Activated naive CD4-positive, alpha-beta T cell treated with anti-CD3 and anti-CD28 coated beads, Interleukin-2, amount 50 U/mL, for 72 hours (primary cell): ENCODE results near the gene LAMA5. TPM values are rescaled to one million over a fixed set of nuclear protein-coding genes. Genes with fewer than 3 reads are reported as not detected.

Experiments used
- ATAC-seq, 2 donors: fragments of 150-1000 bp; cut with Tn5 transposase; 2 replicates each; pipeline ENCODE4 v1.10.0; 2021; ENCODE audit warnings: mild to moderate bottlenecking in 2 of 2, moderate library complexity in 2 of 2
- DNase-seq, 2 donors: peaks; one replicate each; pipeline ENCODE4 v3.0.0; 2021 to 2022; ENCODE audit warnings: low spot score in 2 of 2
- H3K27ac Mint-ChIP-seq, 2 donors: one replicate each; pipeline ENCODE4 v1.8.0; 2022; ENCODE audit warnings: mild to moderate bottlenecking in 2 of 2, mixed read lengths in 2 of 2
- H3K36me3 Mint-ChIP-seq, 2 donors: one replicate each; pipeline ENCODE4 v1.8.0; 2022; ENCODE audit warnings: mixed read lengths in 2 of 2
- H3K9me3 Mint-ChIP-seq, 2 donors: one replicate each; pipeline ENCODE4 v1.8.0; 2022; ENCODE audit warnings: mixed read lengths in 2 of 2
- total RNA-seq, 2 donors: library from RNA; stranded (reverse); gene quantifications; one replicate each; pipeline ENCODE4 v1.2.3, GENCODE V29; 2022

Gene LAMA5
- total RNA-seq, 2 donors from 2014 or later, result 0.36 to 0.95 TPM

DNA sequence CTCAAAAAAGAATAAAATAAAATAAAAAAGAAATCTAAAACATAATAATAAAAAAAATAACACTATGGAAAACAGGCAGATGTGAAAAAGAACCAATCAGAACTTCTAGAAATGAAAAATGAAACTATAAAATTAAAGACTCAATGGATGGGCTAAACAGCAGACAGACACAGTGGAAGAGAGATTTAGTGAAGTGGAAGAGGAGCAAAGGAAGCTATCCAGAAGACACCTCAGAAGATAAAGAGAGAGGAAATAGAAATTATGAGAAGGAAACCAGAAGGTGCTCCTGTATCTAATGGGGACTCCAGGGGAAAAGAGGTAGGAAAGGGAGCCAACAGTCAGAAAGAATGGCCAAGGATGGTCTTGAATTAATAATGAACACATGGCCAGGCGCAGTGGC, 18.5 kb downstream of the LAMA5 start:
- no peak for ATAC-seq
- Mint-ChIP-seq H3K36me3 (peaks cover 5 to 6% of the 10 kb centered on the region in 2 donors), H3K9me3 (peaks cover 8 to 9% of the 10 kb centered on the region in 2 donors), H3K27ac (peak overlapping the region in 1 of 2 donors; percentile 35)
- no peak for DNase-seq

DNA sequence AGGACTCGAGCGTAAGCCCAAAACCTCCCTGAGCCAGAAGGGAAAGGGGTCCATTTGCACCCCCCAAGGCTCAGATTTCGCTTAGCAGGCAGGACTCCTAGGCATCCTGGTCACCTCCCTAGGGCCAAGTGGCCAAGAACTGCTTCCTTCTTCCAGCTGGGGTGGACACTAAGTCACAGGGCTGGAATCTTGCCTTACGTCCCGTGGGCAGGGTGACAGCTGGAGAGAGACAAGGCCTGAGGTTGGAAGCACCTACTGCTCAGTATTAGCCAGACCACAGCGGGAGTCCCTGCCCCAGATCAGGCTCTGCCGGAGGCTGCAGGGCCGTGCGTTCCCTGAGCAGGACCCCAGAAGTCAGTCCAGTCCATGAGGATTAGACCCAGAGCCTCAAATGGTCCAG, 19.7 kb downstream of the LAMA5 start:
- Mint-ChIP-seq H3K9me3 (peaks cover 8 to 9% of the 10 kb centered on the region in 2 donors), H3K36me3 (peaks cover 5 to 6% of the 10 kb centered on the region in 2 donors), H3K27ac (no peak overlapping the region)
- DNase-seq (no peak), ATAC-seq (no peak)

DNA sequence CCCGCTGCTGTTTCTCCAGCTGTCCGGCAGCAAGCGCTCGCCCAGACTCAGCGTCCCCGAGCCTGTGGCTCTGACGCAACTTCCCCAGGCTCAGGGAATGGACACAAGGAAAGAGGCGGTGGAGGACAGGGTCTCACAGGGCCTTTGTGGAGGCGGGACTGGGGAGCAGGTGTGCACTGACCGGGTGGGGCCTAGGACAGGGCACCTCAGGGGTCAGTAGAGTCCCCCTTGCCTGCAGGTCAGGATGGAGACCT, 20.0 kb downstream of the LAMA5 start:
- H3K27ac Mint-ChIP-seq, result no peak overlapping the region
- H3K36me3 Mint-ChIP-seq, result peaks cover 5 to 6% of the 10 kb centered on the region in 2 donors
- ATAC-seq (no peak), DNase-seq (no peak)
- peaks cover 8 to 9% of the 10 kb centered on the region in 2 donors for H3K9me3 Mint-ChIP-seq

DNA sequence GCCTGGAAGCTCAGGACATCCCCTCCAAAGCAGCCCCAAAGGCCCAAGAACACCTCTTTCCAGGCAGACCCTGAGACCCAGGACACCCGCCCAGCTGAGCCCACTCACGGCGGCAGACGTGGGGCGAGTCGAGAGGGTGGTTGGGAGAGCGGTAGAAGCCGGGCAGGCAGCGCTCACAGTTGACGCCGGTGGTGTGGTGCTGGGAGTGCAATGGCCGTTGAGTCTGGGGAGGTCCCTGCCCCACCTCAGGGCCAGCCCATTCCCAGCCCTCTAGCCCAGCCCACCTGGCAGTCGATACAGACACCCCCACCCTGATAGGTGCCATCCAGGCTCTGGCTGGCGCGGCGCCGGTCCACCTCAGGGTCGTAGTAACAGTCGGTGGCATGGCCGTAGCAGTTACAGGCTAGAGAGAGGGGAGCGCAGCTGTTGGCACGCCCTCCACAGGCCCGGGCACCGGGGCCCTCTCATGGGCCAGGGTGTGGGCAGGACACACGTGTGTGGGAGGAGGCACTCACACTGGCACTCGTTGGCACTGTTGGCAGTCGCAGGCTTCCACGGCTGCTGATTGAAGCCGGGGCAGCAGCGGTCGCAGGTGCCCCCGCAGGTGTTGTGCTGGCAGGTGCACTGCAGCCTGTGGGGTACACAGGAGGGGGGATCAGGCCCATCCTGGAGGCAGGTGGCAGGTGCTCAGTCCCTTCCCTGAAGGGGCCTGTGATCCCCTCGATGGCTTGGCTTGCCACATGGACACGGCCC, 20.5 kb downstream of the LAMA5 start:
- ATAC-seq (no peak), DNase-seq (no peak)
- Mint-ChIP-seq H3K27ac (no peak overlapping the region), H3K36me3 (peaks cover 5 to 6% of the 10 kb centered on the region in 2 donors), H3K9me3 (peaks cover 8 to 9% of the 10 kb centered on the region in 2 donors)

DNA sequence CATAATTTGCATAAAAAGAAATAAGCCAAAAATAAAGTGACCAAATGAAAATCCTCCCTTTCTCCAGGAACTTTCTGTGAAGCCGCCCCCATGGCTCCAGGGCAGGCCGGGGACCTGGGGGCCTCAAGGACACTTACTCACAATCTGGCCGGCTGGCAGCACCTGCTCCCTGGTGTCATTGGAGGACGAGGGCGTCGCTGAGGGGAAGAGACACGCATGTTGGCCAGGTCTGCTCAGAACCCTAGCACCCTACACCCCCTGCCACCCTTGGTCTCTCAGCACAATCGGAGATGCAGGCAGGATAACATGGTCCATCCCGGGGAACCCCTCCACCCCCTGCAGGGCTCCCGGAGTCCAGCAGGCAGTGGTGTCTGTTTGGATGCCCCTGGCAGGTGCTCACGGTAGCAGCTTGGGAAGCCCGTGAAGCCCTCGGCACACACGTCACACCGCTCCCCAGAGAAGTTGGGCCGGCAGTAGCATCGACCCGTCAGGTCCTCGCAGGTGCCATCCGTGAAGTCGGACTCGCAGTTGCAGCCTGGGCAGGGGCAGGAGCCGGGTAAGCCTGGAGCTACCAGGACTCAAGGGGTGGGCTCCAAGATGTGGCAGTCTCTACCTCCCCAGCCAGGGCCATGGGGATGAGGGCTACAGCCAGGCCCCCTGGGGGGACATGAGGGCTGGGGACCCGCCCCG, 21.3 kb downstream of the LAMA5 start:
- DNase-seq (no peak), ATAC-seq (no peak)
- Mint-ChIP-seq H3K27ac (no peak overlapping the region), H3K36me3 (peaks cover 5 to 6% of the 10 kb centered on the region in 2 donors), H3K9me3 (peaks cover 8 to 9% of the 10 kb centered on the region in 2 donors)

DNA sequence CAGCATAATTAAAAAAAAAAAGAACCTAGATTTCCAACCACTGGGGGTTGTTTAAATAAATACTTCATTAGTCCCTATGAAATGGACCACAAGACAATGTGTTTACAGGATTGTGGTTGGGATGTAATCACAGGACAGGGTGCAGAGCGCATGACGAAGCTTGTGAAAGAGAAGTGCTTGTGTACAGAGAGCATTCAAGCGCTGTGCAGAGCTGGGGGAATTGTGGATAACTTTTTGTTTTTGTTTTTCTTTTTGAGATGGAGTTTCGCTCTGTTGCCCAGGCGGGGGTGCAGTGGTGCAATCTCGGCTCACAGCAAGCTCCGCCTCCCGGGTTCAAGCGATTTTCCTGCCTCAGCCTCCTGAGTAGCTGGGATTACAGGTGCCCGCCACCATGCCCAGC, 22.3 kb downstream of the LAMA5 start:
- peaks cover 5 to 6% of the 10 kb centered on the region in 2 donors for H3K36me3 Mint-ChIP-seq
- no peak overlapping the region for H3K27ac Mint-ChIP-seq
- no peak for ATAC-seq
- no peak for DNase-seq
- peaks cover 8 to 9% of the 10 kb centered on the region in 2 donors for H3K9me3 Mint-ChIP-seq

DNA sequence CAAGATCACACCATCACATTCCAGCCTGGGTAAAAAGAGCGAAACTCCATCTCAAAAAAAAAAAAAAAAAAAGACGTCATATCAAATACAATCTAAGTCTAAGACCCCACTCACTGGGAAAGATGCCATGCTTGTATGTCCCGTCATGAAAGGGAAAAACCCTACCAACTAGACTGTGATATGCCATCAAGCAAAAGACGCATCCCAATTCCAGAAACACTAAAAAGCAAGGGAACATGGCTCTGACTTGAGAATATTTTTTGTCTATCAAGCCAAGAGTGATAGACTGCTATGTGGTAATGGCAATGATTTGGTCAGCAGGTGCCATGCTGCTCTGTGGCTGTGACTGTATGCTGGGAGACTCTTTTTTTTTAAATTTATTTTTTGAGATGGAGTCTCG, 23.0 kb downstream of the LAMA5 start:
- Mint-ChIP-seq H3K27ac (no peak overlapping the region), H3K36me3 (peaks cover 5 to 6% of the 10 kb centered on the region in 2 donors), H3K9me3 (peaks cover 4 to 5% of the 10 kb centered on the region in 2 donors)
- DNase-seq, result no peak
- ATAC-seq, result no peak

DNA sequence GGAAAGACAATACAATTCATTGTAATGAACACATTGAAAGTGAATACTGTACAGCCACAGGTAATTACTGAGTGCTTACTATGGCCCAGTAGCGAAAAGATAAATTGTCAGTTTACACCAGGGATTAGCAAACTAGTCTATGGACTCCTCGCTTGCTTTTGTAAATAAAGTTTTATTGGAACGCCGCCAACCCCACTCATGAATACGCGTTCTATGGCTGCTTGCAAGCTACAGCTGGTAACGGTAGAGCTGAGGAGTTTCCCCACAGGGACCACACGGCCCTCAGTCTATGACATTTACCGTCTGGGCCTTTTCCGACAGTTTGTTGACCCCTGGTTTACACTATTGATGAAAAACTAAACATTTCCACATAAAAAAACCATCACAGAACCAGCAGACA, 24.2 kb downstream of the LAMA5 start:
- no peak for DNase-seq
- Mint-ChIP-seq H3K27ac (no peak overlapping the region), H3K9me3 (no peaks in the 10 kb centered on the region), H3K36me3 (no peaks in the 10 kb centered on the region)
- no peak for ATAC-seq

DNA sequence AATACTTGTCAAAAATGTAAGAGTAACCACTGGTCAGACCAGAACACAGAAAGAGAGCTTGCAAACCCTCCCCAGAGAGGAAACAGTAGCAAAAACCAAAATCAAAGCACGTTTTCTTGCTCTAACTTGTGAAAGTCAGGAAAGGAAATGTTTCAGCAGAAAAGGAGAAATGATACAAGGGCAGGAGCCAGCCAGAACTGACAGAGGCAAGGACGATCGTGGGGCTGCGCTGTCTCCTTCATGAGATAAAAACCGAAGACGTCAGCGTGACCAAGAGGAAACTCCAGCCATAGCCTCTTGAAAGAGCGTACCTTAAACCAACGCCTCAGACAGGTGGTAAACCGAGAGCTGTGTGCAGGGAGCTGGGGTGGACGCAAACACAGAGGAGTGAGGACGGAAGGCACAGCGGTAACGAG, 27.5 kb downstream of the LAMA5 start:
- no peak for DNase-seq
- no peaks in the 10 kb centered on the region for H3K36me3 Mint-ChIP-seq
- H3K9me3 Mint-ChIP-seq, result no peaks in the 10 kb centered on the region
- ATAC-seq, result no peak
- H3K27ac Mint-ChIP-seq, result no peak overlapping the region

DNA sequence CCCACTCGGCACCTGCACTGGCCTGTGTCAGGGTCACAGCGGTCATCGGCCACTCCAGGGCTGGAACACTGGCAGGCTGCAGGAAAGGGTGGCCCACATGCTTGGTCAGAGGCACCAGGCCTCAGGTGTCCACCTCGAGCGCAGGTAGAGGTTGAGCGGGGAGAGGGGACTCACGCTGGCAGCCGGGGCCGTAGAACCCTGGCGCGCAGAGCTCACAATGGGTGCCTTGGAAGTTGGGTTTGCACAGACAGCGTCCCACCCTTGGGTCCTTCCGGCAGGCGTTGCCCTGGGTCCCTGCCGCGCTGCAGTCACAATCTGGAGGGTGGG, 28.9 kb downstream of the LAMA5 start:
- ATAC-seq, result no peak
- H3K9me3 Mint-ChIP-seq, result no peaks in the 10 kb centered on the region

DNA sequence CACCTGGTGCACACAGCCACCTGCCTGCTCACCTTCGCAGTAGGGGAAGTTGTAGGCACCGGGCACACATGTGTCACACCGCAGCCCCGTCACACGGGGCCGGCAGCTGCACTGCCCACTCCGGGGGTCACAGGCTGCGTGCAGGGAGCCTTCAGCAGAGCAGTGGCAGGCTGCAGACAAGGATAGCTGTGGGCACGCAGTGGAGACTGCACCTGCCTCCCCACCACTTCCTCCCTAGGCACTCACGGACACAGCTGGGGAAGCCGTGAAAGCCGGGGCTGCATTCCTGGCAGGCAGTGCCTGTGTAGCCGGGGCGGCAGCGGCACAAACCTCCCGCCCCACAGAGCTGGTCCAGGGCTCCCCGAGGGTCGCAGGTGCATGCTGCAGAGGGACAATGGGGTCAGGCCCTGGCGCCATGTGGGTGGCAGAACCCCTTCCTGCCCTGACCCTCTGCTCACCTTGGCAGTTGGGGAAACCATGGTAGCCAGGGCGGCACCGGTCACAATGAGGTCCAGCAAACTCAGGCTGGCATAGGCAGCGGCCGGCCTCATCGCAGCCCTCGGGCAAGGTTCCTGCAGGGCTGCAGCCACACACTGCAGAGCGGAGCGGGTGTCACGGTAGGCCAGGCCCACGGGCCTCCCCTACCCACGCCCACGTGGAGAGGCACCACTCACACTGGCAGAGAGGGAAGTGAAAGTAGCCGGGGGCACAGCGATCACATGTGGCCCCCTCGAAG, 29.4 kb downstream of the LAMA5 start:
- H3K27ac Mint-ChIP-seq, result no peak overlapping the region
- ATAC-seq (no peak), DNase-seq (no peak)
- H3K9me3 Mint-ChIP-seq, result no peaks in the 10 kb centered on the region
- H3K36me3 Mint-ChIP-seq, result no peaks in the 10 kb centered on the region

More for the DNA sequence above, 28.9 kb downstream of the LAMA5 start:
- no peak overlapping the region for H3K27ac Mint-ChIP-seq
- DNase-seq, result no peak
- no peaks in the 10 kb centered on the region for H3K36me3 Mint-ChIP-seq

DNA sequence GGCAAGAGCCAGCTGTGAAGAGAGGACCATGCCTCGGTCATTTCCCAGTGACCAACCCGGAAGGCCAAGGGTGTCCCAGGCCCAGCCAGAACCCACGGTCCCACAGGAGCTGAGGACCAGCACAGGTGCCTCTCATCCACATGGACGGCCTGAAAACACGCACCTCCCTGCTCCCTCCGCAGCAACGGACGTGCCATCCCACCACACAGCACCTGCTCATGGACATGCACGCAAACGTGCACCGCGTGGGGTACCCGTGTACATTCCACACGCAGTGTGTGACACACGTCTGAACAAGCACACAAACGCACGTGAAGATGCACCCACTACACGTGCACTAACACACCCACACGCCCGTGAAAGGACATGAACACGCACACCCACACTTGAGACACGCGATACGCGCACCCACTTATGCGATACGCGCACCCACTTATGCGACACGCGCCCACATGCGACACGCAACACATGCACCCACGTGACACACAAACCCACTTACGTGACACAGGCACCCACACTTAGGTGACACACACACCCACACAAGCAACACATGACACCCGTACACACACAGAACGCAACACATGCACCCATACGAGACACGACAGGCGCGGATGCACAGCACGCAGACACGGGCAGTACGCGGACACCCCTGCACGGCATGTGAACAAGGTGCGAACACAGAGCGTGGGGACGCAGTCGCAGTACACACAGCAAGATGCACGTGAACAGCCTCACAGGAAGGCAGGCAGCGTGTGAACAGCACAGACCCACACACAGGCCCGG, 30.1 kb downstream of the LAMA5 start:
- Mint-ChIP-seq H3K9me3 (no peaks in the 10 kb centered on the region), H3K27ac (no peak overlapping the region), H3K36me3 (no peaks in the 10 kb centered on the region)
- ATAC-seq (no peak), DNase-seq (no peak)

DNA sequence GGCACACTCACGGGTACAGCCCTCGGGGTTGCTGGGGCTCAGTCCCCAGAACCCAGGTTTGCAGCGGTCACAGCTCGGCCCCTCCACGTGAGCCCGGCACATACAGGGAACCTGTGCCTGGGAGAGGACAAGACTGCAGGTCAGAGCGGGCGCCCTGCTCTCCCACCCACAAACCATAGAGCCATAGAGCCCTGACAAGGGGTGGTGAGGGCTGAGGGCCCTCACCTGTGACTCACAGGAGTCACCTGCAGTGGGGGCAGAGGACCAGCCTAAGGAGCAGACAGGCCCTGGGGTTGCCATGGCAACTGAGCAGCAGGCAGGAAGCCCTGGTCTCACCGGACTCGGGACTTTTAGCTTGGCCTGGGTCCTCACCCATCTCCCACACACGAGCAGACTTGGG, 30.8 kb downstream of the LAMA5 start:
- ATAC-seq (no peak), DNase-seq (no peak)
- no peak overlapping the region for H3K27ac Mint-ChIP-seq
- H3K36me3 Mint-ChIP-seq, result no peaks in the 10 kb centered on the region
- no peaks in the 10 kb centered on the region for H3K9me3 Mint-ChIP-seq

DNA sequence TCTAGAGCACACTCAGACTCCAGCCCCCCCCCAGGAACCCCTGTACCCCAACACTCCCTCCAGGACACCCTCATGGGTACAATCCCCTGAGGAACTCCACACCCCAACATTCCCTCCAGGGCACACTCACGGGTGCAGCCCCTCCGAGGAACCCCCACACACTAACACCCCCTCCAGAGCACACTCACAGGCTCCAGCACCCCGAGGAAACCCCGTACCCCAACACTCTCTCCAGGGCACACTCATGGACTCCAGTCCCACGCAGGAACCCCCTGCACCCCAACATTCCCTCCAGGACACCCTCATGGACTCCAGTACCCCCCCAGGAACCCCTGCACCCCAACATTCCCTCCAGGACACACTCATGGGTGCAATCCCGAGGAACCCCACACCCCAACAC, 31.6 kb downstream of the LAMA5 start:
- H3K9me3 Mint-ChIP-seq, result no peaks in the 10 kb centered on the region
- H3K27ac Mint-ChIP-seq, result no peak overlapping the region

DNA sequence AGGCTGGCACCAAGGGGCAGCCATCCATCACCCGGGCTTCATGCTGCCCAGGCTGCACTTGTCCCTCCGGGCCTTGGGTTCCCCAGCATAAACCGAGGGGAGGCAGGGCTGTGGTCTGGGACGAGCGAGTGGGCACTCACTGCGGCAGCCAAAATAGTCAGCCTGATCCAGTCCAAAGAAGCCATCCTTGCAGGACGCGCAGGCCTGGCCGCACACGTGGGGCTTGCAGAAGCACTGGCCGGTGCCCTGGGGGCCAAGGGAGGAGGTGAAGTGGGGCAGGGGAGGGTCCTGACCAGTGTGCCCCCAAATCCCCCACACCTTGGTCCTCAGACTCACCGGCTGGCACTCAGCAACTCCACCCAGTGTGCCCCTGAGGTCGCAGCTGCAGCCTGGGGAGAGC, 32.2 kb downstream of the LAMA5 start:
- no peaks in the 10 kb centered on the region for H3K36me3 Mint-ChIP-seq
- H3K9me3 Mint-ChIP-seq, result no peaks in the 10 kb centered on the region
- ATAC-seq (no peak), DNase-seq (no peak)
- no peak overlapping the region for H3K27ac Mint-ChIP-seq

More for the DNA sequence above, 31.6 kb downstream of the LAMA5 start:
- ATAC-seq (no peak), DNase-seq (no peak)
- H3K36me3 Mint-ChIP-seq, result no peaks in the 10 kb centered on the region

DNA sequence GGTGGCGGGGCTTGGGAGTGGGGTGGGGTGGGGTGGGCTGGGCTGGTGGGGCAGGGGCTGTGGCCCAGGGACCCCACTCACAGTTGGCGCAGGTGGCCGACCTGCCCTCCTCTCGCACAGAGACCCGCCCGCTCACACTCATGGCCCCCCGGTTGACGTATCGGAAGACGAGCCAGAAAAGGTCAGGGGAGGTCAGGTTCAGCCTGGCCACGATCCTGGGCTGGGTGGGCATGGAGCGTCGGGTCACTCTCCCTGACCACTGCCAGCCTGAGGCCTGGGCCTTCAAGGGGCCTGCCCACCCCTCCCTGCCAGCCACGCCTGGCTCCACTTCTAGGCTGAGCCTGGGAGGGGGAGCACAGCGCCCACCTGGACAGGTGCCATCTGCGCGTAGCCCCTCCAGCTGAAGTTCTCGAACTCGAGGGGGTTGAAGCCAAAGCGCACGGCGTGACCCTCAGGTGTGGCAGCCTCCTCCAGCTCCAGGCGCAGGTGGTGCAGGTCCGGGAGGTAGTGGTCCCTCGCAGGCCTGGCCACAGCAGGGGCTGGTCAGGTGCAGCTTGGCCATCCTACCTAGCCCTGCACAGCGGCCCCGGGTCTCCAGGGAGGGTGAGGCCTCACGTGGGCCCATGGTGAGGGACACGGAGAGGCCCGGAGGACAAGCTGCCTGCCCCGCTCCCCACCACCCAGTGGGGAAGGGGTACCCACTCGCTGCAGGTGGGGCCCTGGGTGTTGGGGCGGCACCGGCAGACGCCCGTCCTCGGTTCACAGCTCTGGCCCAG, 33.1 kb downstream of the LAMA5 start:
- no peak for DNase-seq
- Mint-ChIP-seq H3K36me3 (no peaks in the 10 kb centered on the region), H3K9me3 (no peaks in the 10 kb centered on the region), H3K27ac (no peak overlapping the region)
- no peak for ATAC-seq
